ENCODE data around the gene C2orf81.
"Not testable (repeated sequence)": the region's sequence is repeated elsewhere in the genome, so short reads cannot be mapped to it uniquely, and the experiment has no call there.

The C2orf81 gene

GRCh38 chr2:74442483-74443297 is 21.3 kb upstream of the C2orf81 start:
- not testable (repeated sequence) for DNase-seq

- no peak for DNase-seq
Observed at GRCh38 chr2:74441690-74442482, 20.5 kb upstream of the C2orf81 start, which contains the start of gene RTKN. RTKN (minus strand) TSS chr2:74441937; CDS start chr2:74441816, 121 bp downstream.

- no peak for DNase-seq
Observed at GRCh38 chr2:74441170-74441689, 19.8 kb upstream of the C2orf81 start.

GRCh38 chr2:74440378-74441169 is 19.2 kb upstream of the C2orf81 start:
- DNase-seq = no peak

- DNase-seq = no peak
Observed at GRCh38 chr2:74439803-74440377, 18.5 kb upstream of the C2orf81 start.

DNA sequence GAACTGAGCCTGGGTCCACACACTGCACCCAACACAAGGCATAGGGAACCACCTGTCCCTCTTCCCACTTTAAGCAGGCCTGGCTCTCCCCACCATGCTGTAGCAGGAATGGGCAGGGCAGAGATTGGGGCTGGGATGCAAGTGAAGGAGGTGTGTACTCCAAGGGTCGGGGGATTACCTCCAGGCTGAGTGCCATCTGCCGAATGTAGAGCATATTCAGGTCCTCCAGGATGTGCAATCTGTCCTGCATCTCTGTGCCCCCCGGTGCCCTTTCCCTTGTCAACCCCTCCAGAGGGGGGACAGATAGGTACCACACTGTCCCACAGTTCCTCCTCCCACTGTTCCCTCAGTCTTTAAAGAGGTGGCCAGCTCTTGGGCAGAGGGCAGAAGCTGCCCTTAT is 18.0 kb upstream of the C2orf81 start:
- DNase-seq = no peak

- DNase-seq = no peak
Observed at GRCh38 chr2:74438248-74438647, 16.8 kb upstream of the C2orf81 start.

DNA sequence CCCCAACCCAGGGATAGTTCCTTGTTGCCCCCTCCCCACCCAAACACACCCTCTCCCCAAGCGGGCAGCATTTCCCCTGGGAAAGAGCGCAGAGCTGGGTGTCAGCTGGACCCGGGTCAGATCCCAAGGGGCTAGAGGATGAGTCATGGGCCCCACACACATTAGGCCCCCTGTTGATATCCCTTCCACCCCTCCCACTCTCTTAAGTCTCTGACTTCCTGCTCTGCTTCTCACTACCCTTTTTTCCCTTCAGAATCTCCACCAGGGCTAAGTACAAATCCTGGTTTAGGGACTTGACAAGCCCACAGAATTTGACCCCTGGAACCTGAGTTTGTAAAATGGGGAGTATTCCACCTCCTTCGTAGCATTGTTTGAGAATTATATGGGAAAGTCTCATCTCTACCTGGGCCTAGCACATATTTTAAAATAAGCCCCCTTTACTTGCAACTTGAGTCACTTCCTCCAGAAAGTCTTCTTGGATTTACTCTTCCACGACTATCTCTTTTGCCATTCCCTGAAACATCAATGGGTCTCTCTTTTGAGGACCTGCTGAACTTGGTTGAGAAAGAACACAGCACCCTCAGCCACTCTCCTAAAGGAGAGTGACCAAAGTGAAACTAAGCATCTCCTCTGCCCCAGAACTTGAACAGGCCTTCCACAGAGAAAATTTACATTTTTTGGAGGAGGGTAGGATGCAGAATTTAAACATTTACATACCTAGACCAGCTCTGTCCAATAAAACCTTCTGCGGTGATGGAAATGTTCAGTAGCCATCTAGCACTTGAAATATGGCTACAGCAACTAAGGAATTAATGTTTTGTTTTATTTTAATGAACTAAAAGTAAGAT is 15.7 kb upstream of the C2orf81 start:
- no peak for DNase-seq

DNA sequence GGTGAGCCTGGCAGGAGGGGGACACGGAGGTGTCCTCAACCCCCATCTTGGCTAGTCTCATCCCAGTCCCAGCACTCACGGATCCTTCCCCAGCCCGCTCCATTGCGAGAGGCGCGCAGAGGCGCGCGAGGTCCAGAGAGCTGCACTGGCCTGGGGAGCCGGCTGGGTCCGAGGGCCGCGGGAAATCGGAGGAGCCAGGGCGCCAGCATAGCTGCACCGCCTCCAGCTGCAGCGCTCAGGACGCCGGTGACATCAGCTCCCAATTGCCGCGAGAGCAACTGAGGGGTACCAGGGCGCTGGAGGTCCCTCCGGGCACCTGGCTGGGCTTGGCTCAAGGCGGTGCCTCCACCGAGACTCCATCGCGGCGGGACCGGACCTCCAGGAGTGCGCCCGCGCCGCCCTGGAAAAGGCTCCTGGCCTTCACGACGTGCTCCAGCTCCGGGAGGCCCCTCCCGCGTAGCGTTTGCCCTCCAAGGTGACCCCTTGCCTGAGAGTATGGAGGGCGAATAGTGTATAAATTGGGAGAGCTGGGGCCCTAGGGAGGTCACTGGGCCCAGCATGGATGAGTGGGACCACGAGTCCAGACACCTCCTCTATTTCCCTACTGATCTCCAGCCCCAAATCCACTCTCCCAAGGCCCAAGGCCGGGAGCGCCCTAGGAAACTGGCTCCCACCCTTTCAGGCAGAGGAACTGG is 14.8 kb upstream of the C2orf81 start:
- DNase-seq = no peak

GRCh38 chr2:74430502-74430901 is 9.1 kb upstream of the C2orf81 start:
- no peak for DNase-seq

- no peak for DNase-seq
Observed at GRCh38 chr2:74429487-74430451, 8.3 kb upstream of the C2orf81 start.

- no peak for DNase-seq
Observed at GRCh38 chr2:74428675-74429074, 7.3 kb upstream of the C2orf81 start.

- no peak for DNase-seq
Observed at GRCh38 chr2:74427551-74427950, 6.1 kb upstream of the C2orf81 start.

DNA sequence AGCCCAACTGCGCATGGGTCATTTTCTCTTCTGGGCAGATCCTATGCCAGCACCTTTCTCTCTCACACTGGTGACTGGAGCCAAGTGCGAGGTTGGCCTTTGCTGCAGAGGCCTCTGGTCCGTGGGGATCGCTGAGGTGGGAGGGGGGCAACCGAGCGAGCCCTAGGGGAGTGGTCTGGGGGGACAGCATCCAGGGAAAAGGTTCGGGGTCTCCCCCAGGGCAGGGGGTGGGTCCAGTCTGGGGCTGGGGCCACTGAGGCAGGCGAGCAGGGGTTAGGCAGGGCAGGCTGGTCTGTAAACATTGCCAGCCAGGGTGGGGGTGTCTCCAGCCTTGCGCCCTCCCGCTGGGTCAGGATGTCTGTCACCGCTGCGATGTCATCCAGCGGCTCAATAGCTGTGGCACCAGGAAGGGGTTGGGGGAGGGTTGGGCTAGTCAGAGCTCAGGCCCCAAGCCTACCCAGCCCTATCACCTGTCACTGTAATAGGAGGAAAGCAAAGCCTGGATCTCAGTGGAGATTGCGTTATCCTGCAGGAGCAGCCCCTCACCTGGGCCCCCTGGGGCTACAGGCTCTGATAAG is 4.9 kb upstream of the C2orf81 start:
- DNase-seq = no peak

GRCh38 chr2:74425523-74425922 is 4.1 kb upstream of the C2orf81 start:
- DNase-seq = no peak

DNA sequence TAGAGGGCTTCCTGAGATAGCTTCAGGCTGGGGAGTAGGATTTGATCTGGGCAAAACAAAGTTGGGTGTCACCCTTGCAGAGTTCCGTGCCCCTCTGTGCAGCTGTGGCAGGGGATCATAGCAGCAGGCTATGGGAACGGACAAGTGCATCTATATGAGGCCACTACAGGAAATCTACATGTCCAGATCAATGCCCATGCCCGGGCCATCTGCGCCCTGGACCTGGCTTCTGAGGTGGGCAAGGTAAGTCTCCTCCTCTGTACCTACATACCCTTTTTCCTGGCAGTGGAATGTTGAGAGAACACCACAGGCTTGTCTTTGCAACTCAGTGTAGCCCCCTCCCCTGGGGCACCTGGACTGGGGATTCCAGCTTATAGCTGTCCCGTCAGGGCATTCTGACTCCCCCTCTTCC is 3.6 kb upstream of the C2orf81 start:
- DNase-seq = no peak

DNA sequence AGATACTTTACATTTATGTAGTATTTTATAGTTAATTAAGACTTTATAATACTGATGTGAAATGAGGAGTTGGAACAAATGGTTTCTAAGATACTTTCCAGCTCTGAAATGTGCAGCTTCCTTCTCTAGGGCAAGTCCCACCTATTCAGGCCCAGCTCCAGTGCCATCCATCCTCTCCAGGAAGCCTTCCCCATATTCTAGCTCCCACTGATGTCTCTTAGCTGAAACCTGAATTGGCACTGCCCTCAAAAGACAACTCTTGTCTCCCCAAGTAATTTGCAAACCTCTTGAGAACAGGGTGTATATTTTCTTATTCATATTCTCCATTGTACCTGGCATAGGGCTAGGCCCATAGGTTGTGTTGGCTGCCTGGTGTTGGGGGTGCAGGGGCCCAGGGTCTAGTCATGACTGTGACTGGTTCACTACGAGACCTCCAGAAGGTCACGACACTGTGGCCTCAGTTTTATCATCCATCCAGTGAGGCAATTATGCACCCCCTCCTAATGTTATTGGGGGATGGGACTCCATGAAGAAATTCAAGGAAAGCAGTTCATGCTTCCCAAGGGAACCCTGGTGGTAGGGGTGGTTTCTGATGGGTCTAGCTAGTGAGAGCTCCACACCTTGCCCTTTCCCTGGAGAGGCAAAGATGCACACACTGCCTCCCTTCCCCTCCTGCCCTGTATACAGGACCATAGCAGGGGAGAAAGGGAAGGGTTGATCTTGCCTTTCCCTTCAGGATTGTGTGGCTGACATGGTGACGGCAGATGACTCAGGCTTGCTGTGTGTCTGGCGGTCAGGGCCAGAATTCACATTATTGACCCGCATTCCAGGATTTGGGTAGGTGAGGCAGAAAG is 2.9 kb upstream of the C2orf81 start:
- DNase-seq = no peak
